Aorta (tissue), 5 donors: ENCODE data around the gene MX2. TPM values are rescaled to one million over a fixed set of nuclear protein-coding genes. Genes with fewer than 3 reads are reported as not detected.

Experiments
- ATAC-seq: fragments of 200-7000 bp; cut with Tn5 transposase; one replicate; pipeline ENCODE4 v1.9.1; 2022; ENCODE audit warnings: moderate library complexity; ENCODE audit not compliant: low FRiP score
- DNase-seq, 2 donors: peaks; one replicate each; pipeline ENCODE4 v3.0.0-alpha.2; 2020
- H3K27ac ChIP-seq, 2 donors: one replicate each; pipeline ENCODE4 v1.5.1; 2013; ENCODE audit warnings: low read length in 2 of 2, mild to moderate bottlenecking in 2 of 2, moderate library complexity in 2 of 2, control low read depth in 1 of 2, inconsistent platforms in 1 of 2, low read depth in 1 of 2
- H3K27me3 ChIP-seq, 2 donors: one replicate each; pipeline ENCODE4 v1.6.1; 2013; ENCODE audit warnings: control low read depth in 1 of 2, low read length in 1 of 2, mild to moderate bottlenecking in 1 of 2, moderate library complexity in 1 of 2; ENCODE audit not compliant: insufficient read depth in 2 of 2, control insufficient read depth in 1 of 2
- H3K36me3 ChIP-seq, 2 donors: one replicate each; pipeline ENCODE4 v1.6.1; 2013; ENCODE audit warnings: control low read depth in 1 of 2, low read length in 1 of 2, mild to moderate bottlenecking in 1 of 2; ENCODE audit not compliant: insufficient read depth in 2 of 2, control insufficient read depth in 1 of 2
- H3K4me1 ChIP-seq, 2 donors: one replicate each; pipeline ENCODE4 v1.6.1; 2013; ENCODE audit warnings: low read length in 2 of 2, control low read depth in 1 of 2, mild to moderate bottlenecking in 1 of 2, moderate library complexity in 1 of 2; ENCODE audit not compliant: insufficient read depth in 2 of 2, control insufficient read depth in 1 of 2
- H3K4me3 ChIP-seq, 2 donors: one replicate each; pipeline ENCODE4 v1.5.1; 2013; ENCODE audit warnings: low read length in 2 of 2, control low read depth in 1 of 2, mild to moderate bottlenecking in 1 of 2
- H3K9me3 ChIP-seq: one replicate; pipeline ENCODE4 v1.6.1; 2013; ENCODE audit warnings: mild to moderate bottlenecking, low read length; ENCODE audit not compliant: control insufficient read depth
- WGBS, 2 donors: extraction: QIAGEN DNeasy Blood & Tissue Kit; methylation state at CpG; one replicate each; pipeline ENCODE4 v1.1.7; 2013; 5-methylcytosine and 5-hydroxymethylcytosine counted together
- intact Hi-C, 2 donors: fragments of 100-400 bp; cut with DNase I; formaldehyde crosslinking; loops; one replicate each; pipeline versions ENCODE4 v1.14.2 to v1.15.0; 2022
- polyA plus RNA-seq, 2 donors: library from polyadenylated mRNA; stranded (reverse); fragments of 200-250 nt; gene quantifications; one replicate each; pipeline ENCODE4 v1.2.3, GENCODE V29; 2013
- total RNA-seq, 2 donors: library from RNA; stranded (reverse); fragmentation: NEBNext Ultra II Directional; extraction: Animal tissue kit (Norgen Biotek cat#: 25700); gene quantifications; one replicate each; pipeline ENCODE4 v1.2.1, GENCODE V29; 2021
- donor health status: healthy with polysubstance abuse.
- donor health status: Bipolar disorder and iron deficiency.
- donor health status: DM: no; HTN: no; CAD: no.
- donor health status: DM: no; HTN: no; CAD: no.
- donor health status: DM: yes; HTN: yes; CAD: no.

The MX2 gene
- total and polyA plus RNA-seq, 4 donors: 0.69 to 21.8 (median 12.5) TPM

DNA sequence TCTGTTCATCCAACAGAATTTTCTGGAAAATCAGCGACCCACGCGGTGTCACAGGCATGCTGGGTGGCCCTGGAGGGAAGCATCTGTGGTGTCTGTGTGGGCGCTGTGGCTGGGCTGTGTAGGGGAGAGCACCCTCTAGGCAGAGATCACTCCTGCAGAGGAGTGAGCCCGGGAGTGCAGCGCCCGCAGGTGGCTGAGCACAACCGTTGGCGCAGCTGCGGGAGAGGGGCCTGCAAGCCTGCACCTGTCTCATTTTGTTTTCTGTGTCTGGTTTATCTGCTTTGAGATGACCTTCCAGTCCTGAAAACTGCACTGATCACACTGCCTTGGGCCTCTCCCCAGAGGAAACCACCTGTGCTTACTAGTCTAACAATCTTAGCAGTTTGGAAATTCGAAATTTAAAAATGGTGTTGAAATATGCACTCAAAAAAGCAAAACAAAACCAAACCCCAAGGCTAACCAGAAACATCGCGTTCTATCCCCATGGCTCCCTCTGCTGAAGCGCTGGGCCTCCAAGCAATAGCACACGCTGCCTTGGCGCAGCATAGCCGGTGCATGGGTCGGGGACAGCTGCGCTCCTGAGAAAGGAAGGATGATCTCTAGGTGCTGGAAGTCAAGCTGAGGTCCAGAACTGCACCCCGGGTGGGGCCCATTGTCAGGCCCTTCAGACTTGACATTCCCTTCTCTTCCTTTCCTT is 40.5 kb upstream of the MX2 start:
- H3K27me3 ChIP-seq: no peaks in the 10 kb centered on the region
- DNase-seq (no peak), ATAC-seq (no peak)
- intact Hi-C loops: no loop called here
- no peaks in the 10 kb centered on the region for H3K4me1 ChIP-seq
- no peaks in the 10 kb centered on the region for H3K9me3 ChIP-seq
- H3K27ac ChIP-seq: no peak overlapping the region
- 93 to 94% methylated on average over 20 of the region's 20 CpGs for WGBS, 2 donors
- no peaks in the 10 kb centered on the region for H3K36me3 ChIP-seq
- no peak overlapping the region for H3K4me3 ChIP-seq

GRCh38 chr21:41321908-41322495 is 39.8 kb upstream of the MX2 start:
- Histone ChIP-seq H3K36me3 (no peaks in the 10 kb centered on the region), H3K9me3 (no peaks in the 10 kb centered on the region), H3K4me3 (no peak overlapping the region), H3K27ac (no peak overlapping the region), H3K4me1 (no peaks in the 10 kb centered on the region), H3K27me3 (no peaks in the 10 kb centered on the region)
- DNase-seq (no peak), ATAC-seq (no peak)
- intact Hi-C loops: no loop called here
- 93% methylated on average over 7 of the region's 7 CpGs for WGBS, 2 donors

- Histone ChIP-seq H3K9me3 (no peaks in the 10 kb centered on the region), H3K27me3 (no peaks in the 10 kb centered on the region), H3K4me3 (no peak overlapping the region), H3K27ac (no peak overlapping the region), H3K36me3 (no peaks in the 10 kb centered on the region), H3K4me1 (no peaks in the 10 kb centered on the region)
- WGBS, 2 donors: 88 to 93% methylated on average over 23 of the region's 23 CpGs
- DNase-seq: no peak
- intact Hi-C loops: no loop called here
- no peak for ATAC-seq
These were observed 39.1 kb upstream of the MX2 start for GRCh38 chr21:41322496-41323382.

- H3K4me1 ChIP-seq: no peaks in the 10 kb centered on the region
- no peaks in the 10 kb centered on the region for H3K27me3 ChIP-seq
- ATAC-seq: no peak
- H3K27ac ChIP-seq: no peak overlapping the region
- 42 to 51% methylated on average over 7 of the region's 7 CpGs for WGBS, 2 donors
- no peak for DNase-seq
- intact Hi-C loops: no loop called here
- no peaks in the 10 kb centered on the region for H3K9me3 ChIP-seq
- H3K36me3 ChIP-seq: no peaks in the 10 kb centered on the region
- no peak overlapping the region for H3K4me3 ChIP-seq
These were observed 36.5 kb upstream of the MX2 start for GRCh38 chr21:41325138-41325912.

DNA sequence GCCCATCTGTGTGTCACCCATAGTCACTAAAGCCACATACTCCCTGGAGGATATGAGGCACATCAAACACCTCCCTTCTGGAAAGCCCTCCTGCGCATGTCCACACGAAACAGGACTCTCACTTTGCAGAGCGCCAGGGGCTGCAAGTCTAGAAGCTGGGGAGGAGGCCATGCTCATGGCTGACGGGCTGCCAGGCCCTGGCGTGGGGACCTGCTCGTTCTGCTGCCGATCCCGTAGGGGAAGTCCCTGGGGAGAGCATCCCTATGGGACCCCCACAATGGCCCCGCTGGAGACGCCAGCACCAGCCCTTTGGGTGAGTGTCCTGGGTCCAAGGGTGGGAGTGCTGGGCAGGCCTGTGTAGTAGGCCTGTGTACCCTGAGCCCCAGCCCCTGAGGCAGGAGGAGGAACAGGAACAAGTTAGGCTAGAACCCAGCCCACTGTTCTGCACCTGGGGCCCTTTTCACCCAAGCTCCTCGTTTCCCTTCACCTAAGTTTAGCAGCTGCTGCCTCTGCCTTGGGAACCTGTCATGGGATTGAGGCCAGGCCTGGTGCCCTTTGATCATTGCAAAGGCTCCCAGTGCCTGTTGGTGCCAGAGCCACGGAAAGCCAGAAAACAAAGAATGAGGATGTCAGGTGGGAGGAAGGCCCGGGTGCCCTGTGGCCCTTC is 35.3 kb upstream of the MX2 start:
- no peak for ATAC-seq
- H3K4me1 ChIP-seq: no peaks in the 10 kb centered on the region
- no peaks in the 10 kb centered on the region for H3K36me3 ChIP-seq
- intact Hi-C loops: no loop called here
- no peaks in the 10 kb centered on the region for H3K9me3 ChIP-seq
- no peak overlapping the region for H3K4me3 ChIP-seq
- WGBS, 2 donors: 95 to 96% methylated on average over 13 of the region's 13 CpGs
- no peak overlapping the region for H3K27ac ChIP-seq
- no peak for DNase-seq
- H3K27me3 ChIP-seq: no peaks in the 10 kb centered on the region

DNA sequence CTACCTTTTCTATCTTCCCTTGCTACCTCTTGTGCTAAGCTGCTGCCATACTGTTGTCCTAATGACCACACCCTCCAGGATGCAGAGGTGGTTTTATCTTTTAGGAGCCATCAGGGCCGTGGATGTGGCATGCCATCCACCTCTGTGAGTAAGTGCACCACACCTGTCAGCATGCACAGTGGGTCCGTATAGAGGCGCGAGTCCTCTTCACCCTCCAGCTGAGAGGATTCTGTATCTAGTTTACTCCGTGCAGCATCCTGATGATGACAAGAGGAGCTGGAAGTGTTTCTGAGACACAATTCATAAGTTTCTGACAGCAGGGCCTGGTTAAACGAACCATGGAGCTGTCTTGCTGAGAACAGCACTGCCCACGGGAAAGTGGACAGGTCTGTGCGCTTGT is 34.1 kb upstream of the MX2 start:
- Histone ChIP-seq H3K36me3 (no peaks in the 10 kb centered on the region), H3K27me3 (no peaks in the 10 kb centered on the region), H3K27ac (no peak overlapping the region), H3K4me3 (no peak overlapping the region), H3K4me1 (no peaks in the 10 kb centered on the region), H3K9me3 (no peaks in the 10 kb centered on the region)
- DNase-seq (no peak), ATAC-seq (no peak)
- intact Hi-C loops: no loop called here
- 93 to 96% methylated on average over 8 of the region's 8 CpGs for WGBS, 2 donors

DNA sequence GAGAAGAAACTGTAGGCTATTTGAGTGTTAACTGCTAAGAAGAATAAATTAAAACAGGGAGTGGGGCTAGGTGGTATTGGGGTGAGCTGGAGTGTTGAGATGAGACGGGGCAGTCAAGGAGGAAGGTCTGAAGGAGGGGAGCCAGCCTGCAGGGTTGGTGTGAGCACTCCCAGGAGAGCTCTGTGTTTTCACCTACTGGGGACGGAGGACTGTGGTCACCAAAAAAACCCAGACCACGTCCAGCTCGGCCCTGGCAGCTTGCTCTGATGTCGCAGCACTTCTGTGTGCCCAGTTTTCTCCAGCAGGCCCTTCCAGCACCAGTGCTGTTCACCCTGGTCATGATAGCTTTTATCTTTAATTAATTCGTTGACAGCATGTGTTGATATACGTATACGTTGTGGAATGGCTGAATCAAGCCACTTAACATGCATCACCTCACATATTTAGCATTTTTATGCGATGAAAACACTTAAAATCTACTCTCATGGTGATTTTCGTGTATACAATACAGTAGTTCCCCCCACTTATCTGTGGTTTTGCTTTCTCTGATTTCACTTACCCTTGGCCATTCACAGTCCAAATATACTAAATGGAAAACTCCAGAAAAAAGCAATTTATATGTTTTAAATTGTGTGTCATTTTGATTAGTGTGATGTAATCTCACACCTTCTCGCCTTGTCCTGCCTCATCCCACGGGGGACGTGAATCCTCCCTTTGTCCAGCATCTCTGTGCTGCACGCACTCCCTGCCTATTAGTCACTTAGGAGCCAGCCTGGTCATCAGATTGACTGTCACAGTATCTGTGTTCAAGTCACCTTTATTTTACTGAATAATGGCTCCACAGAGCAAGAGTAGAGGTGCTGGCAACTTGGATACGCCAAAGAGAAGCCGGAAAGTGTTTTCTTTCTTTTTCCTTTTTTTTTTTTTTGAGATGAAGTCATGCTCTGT is 32.9 kb upstream of the MX2 start:
- Histone ChIP-seq H3K27ac (no peak overlapping the region), H3K4me1 (no peaks in the 10 kb centered on the region), H3K9me3 (no peaks in the 10 kb centered on the region), H3K36me3 (no peaks in the 10 kb centered on the region), H3K27me3 (no peaks in the 10 kb centered on the region), H3K4me3 (no peak overlapping the region)
- 69 to 78% methylated on average over 16 of the region's 16 CpGs for WGBS, 2 donors
- intact Hi-C loops: no loop called here
- no peak for ATAC-seq
- DNase-seq: no peak
